HL-60 (cell line): ENCODE results near the gene ANXA3.

Experiments
- POLR2AphosphoS5 ChIP-seq: IDR thresholded peaks from 2 replicates; pipeline ENCODE4 v1.6.1; 2012; ENCODE audit warnings: low read depth
- REST ChIP-seq: IDR thresholded peaks from 2 replicates; pipeline ENCODE4 v1.6.1; 2012; ENCODE audit warnings: low read depth; ENCODE audit not compliant: insufficient replicate concordance
- SPI1 ChIP-seq: IDR thresholded peaks from 2 replicates; pipeline ENCODE4 v1.6.1; 2012; ENCODE audit warnings: low read depth, mild to moderate bottlenecking, borderline replicate concordance
- TF ChIP-seq, protein P1 (sequence below): IDR thresholded peaks from one replicate; pipeline ENCODE4 v1.5.1; 2011; ENCODE audit warnings: low read length, control low read depth, inconsistent platforms; ENCODE audit not compliant: insufficient read depth

- TF ChIP-seq SPI1 (no peak), POLR2AphosphoS5 (no peak), REST (no peak)
- TF ChIP-seq, protein P1, sequence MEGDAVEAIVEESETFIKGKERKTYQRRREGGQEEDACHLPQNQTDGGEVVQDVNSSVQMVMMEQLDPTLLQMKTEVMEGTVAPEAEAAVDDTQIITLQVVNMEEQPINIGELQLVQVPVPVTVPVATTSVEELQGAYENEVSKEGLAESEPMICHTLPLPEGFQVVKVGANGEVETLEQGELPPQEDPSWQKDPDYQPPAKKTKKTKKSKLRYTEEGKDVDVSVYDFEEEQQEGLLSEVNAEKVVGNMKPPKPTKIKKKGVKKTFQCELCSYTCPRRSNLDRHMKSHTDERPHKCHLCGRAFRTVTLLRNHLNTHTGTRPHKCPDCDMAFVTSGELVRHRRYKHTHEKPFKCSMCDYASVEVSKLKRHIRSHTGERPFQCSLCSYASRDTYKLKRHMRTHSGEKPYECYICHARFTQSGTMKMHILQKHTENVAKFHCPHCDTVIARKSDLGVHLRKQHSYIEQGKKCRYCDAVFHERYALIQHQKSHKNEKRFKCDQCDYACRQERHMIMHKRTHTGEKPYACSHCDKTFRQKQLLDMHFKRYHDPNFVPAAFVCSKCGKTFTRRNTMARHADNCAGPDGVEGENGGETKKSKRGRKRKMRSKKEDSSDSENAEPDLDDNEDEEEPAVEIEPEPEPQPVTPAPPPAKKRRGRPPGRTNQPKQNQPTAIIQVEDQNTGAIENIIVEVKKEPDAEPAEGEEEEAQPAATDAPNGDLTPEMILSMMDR = no peak
Measured at GRCh38 chr4:78565971-78566372, 14.4 kb downstream of the ANXA3 start.
